GM03348 (cell line): ENCODE measurements around the gene BTNL9.
"Not testable (repeated sequence)": the region's sequence is repeated elsewhere in the genome, so short reads cannot be mapped to it uniquely, and the experiment has no call there.

Experiments
- DNase-seq: peaks from one replicate; pipeline ENCODE4 v3.0.0; 2012; ENCODE audit warnings: low spot score

The BTNL9 gene

GRCh38 chr5:181100121-181100875 lies 60.2 kb downstream of the BTNL9 start:
- DNase-seq = no peak

- DNase-seq = not testable (repeated sequence)
Measured at GRCh38 chr5:181101030-181101641, 61.1 kb downstream of the BTNL9 start.

- DNase-seq = not testable (repeated sequence)
Measured at GRCh38 chr5:181101930-181102674, 62.0 kb downstream of the BTNL9 start.

- not testable (repeated sequence) for DNase-seq
Measured at GRCh38 chr5:181104259-181104568, 64.1 kb downstream of the BTNL9 start.

GRCh38 chr5:181104606-181105390 lies 64.7 kb downstream of the BTNL9 start:
- not testable (repeated sequence) for DNase-seq

- no peak for DNase-seq
Measured at GRCh38 chr5:181105391-181106025, 65.4 kb downstream of the BTNL9 start.

GRCh38 chr5:181107699-181108098 lies 67.6 kb downstream of the BTNL9 start:
- no peak for DNase-seq

- DNase-seq = no peak
Measured at GRCh38 chr5:181108578-181109165, 68.6 kb downstream of the BTNL9 start.

- no peak for DNase-seq
Measured at GRCh38 chr5:181109489-181110013, 69.5 kb downstream of the BTNL9 start.

GRCh38 chr5:181111010-181111409 lies 70.9 kb downstream of the BTNL9 start:
- no peak for DNase-seq
